GOT3 (cell line): ENCODE measurements around the gene PCDH12.

Experiments
- DNase-seq: peaks from one replicate; lab custom pipeline; 2025; ENCODE audit warnings: mixed read lengths; lab: John Stamatoyannopoulos, UW

The PCDH12 gene

DNA sequence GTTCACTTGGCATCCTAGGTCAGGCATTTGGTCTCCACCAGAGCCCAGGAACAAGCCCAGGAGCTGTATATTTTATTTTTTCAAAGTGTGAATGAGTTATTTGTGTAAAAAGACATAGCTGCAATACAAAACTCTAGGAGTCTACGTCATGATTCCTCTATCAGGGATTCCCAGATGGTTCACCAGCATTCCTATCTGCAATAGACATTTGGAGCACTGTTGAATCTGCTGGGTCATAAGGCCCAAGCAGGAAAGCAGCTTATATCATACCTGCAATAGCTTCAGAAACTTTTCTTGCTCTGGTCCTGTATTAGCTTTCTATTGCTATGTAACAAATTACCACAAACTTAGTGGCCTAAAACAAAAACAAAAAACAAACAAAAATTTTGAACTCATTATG lies 51.0 kb downstream of the PCDH12 start:
- DNase-seq = no peak

DNA sequence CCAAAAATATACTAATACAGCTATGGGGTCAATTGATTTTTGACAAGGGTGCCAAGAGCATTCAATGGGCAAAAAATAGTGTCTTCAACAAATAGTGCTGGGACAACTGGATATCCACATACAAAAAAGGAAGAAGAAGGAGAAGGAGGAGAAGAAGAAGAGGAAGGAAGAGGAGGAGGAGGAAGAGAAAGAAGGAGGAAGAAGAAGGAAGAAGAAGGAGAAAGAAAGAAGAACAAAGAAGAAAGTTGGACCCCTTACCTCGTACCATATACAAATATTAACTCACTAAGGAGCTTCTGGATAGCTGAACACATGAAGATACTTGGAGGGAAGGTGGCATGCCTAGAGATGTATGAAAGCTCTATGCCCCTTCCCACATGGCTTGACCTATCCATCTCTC lies 51.5 kb downstream of the PCDH12 start:
- no peak for DNase-seq

DNA sequence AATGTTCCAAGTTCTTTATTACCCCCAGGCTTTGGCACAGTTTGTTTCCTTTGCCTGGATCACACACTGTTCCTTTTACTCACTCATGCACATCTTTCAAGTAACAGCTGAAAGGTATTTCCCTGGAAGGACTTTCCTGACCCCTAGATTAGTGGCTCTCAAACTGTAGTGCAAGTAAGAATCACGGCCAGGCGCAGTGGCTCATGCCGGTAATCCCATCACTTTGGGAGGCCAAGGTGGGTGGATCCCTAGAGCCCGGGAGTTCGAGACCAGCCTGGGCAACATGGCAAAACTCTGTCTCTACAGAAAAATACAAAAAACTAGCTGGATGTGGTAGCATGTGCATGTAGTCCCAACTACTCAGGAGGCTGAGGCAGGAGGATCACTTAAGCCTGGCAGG lies 53.5 kb downstream of the PCDH12 start:
- no peak for DNase-seq

DNA sequence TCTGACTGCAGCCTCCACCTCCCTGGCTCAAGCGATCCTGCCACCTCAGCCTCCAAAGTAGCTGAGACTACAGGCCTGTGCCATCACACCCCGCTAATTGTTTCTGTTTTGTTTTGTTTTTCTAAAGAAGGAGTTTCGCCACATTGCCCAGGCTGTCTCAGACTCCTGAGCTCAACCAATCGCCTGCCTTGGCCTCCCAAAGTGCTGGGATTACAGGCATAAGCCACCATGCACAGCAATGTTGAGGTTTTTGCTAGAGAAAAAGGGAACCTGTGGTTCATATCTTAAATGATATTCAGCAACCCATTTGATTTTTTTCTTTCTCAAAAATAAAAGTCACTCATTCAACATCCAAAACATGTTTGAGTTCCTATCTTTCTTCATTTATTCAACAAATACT lies 54.7 kb downstream of the PCDH12 start:
- DNase-seq = no peak

DNA sequence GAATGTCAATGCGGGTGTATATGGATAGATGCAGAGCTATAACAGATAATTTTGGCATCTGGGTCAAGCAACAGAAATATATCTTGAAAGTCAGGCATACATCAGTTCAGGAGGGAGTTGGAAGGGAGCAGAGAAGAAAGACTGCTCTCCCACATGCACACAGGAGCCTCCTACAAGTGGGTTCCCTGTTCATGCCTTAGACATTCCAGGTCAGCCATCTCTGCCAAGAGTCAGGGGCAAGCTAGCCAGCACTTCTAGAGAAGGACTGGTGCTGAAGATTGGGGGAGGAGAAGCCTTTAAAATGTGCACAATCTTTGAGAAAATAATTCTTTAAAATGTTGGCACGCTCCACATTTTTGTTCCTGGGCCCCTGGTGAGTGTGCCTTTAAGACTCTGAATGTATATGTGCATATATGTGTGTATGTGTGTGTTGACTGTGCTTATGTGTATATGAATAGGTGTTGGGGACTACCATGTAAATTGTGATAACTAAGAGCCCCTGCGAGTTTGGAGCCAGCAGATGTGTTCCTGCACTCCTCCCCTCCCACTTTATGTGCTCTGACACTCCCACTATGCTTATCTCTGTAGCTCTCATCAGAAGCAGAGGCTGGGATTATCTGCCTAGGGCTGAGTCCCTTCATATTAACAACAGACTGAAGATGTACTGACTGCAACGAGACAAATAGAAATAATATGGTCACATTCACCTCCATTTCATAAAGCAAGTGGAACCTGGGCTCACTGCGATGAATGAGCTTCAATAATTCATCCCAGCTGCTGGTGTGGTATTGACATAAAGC lies 55.8 kb downstream of the PCDH12 start:
- DNase-seq = no peak

DNA sequence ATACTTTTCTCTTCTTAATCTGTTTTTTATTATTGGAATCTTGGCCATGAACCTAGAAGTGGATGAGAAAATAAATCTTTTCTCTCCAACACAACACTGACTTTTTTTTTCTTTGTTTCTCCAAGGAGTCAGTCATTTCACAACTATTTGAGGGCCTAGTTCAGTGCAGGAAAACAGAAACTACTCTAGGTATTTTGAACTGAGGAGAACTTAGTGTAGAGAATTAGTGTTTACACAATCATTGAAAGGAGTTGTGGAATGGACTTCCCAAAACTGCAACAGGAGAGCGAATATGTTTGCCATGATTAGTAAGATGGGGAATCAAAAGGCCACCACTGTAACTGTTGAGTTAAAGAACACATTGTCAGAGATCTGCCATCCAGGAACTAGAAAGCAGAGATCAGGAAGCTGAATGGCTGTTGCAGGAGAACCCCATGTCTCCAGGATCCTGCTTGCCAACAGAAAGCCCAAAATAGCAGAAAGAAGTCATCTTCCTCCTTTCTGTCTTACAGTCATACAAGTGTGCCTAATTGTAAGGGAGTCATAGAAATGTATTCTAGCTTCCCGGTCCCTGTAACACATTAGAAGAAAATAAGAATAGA lies 59.5 kb downstream of the PCDH12 start:
- DNase-seq = no peak

DNA sequence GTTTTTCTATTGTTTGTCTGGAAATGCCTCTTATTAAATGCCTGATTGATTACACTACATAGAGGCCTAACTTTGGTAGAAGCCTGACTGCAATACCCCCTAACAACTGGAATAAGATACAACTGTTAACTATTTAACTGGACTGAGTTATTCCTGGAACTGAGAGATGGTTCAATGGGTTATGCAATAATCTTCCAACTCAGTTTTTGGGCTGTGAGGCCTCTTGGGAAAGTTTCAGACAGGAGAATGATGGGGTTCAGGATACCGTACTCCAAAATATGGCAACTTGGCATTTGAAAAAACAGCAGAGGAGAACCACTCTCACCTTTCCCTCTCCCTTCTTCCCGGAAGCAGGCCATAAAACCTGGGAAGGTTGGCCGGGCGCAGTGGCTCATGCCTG lies 60.6 kb downstream of the PCDH12 start:
- DNase-seq = no peak
